Measurements from ENCODE around the gene KLHDC8B.
"Not testable (repeated sequence)": the region's sequence is repeated elsewhere in the genome, so short reads cannot be mapped to it uniquely, and the experiment has no call there.

KLHDC8B gene

DNA sequence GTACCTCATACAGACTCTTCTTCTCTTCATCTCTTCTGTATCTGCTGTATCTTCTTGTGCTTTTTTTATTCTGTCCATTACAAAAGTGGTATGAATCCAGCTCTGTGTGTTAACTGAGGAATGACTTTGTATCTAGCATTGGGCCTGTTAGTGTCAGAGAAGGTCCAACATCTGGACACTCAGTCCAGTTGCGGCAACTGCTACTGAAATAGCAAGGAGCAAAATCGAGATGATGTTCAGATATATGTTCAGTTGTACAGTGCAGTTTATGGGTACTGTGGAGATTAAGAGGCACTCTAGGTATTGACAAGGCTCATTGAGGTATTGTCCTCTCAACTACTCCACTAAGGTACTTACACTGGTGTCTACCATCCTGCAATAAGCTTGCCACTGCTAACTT lies 42.6 kb downstream of the KLHDC8B start:
- no peaks in the 10 kb centered on the region for H3K9me3 ChIP-seq (ENCODE audit: control insufficient read depth in 2 of 2, low read length in 2 of 2)
- H3K27ac ChIP-seq (ENCODE audit: low read depth in 2 of 2, low read length in 2 of 2): no peak overlapping the region
- no peaks in the 10 kb centered on the region for H3K27me3 ChIP-seq (ENCODE audit: control insufficient read depth in 2 of 2, insufficient read depth in 2 of 2, low read length in 2 of 2)
- H3K9ac ChIP-seq (ENCODE audit: low read depth in 1 of 2, low read length in 2 of 2): no peak overlapping the region
- no peaks in the 10 kb centered on the region for H3K36me3 ChIP-seq (ENCODE audit: control insufficient read depth in 2 of 2, insufficient read depth in 2 of 2, low read length in 2 of 2)
- no peaks in the 10 kb centered on the region for H3K4me1 ChIP-seq (ENCODE audit: control insufficient read depth in 2 of 2, insufficient read depth in 2 of 2, low read length in 2 of 2)
- no peak overlapping the region for H3K4me3 ChIP-seq (ENCODE audit: low read length in 2 of 2)

DNA sequence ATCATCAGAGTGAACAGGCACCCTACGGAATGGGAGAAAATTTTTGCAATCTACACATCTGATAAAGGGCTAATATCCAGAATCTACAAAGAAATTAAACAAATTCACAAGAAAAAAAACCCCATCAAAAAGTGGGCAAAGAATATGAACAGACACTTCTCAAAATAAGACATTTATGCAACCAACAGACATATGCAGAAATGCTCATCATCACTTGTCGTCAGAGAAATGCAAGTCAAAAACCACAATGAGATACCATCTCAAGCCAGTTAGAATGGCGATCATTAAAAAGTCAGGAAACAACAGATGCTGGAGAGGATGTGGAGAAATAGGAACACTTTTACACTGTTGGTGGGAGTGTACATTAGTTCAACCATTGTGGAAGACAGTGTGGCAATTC lies 45.3 kb downstream of the KLHDC8B start:
- not testable (repeated sequence) for H3K9me3 ChIP-seq (ENCODE audit: control insufficient read depth in 2 of 2, low read length in 2 of 2); H3K27me3 ChIP-seq (ENCODE audit: control insufficient read depth in 2 of 2, insufficient read depth in 2 of 2, low read length in 2 of 2); H3K27ac ChIP-seq (ENCODE audit: low read depth in 2 of 2, low read length in 2 of 2)

DNA sequence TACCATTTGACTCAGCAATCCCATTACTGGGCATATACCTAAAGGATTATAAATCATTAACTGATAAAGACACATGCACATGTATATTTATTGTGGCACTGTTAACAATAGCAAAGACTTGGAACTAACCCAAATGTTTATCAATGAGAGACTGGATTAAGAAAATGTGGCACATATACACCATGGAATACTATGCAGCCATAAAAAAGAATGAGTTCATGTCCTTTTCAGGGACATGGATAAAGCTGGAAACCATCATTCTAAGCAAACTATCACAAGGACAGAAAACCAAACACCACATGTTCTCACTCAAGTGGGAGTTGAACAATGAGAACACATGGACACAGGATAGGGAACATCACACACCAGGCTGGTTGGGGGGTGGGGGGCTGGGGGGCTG lies 45.7 kb downstream of the KLHDC8B start:
- H3K4me3 ChIP-seq (ENCODE audit: low read length in 2 of 2); H3K4me1 ChIP-seq (ENCODE audit: control insufficient read depth in 2 of 2, insufficient read depth in 2 of 2, low read length in 2 of 2); H3K36me3 ChIP-seq (ENCODE audit: control insufficient read depth in 2 of 2, insufficient read depth in 2 of 2, low read length in 2 of 2); H3K27me3 ChIP-seq (ENCODE audit: control insufficient read depth in 2 of 2, insufficient read depth in 2 of 2, low read length in 2 of 2); H3K27ac ChIP-seq (ENCODE audit: low read depth in 2 of 2, low read length in 2 of 2); H3K9me3 ChIP-seq (ENCODE audit: control insufficient read depth in 2 of 2, low read length in 2 of 2); H3K9ac ChIP-seq (ENCODE audit: low read depth in 1 of 2, low read length in 2 of 2): not testable (repeated sequence)

More for the DNA sequence above, 45.3 kb downstream of the KLHDC8B start:
- not testable (repeated sequence) for H3K4me1 ChIP-seq (ENCODE audit: control insufficient read depth in 2 of 2, insufficient read depth in 2 of 2, low read length in 2 of 2); H3K36me3 ChIP-seq (ENCODE audit: control insufficient read depth in 2 of 2, insufficient read depth in 2 of 2, low read length in 2 of 2); H3K9ac ChIP-seq (ENCODE audit: low read depth in 1 of 2, low read length in 2 of 2); H3K4me3 ChIP-seq (ENCODE audit: low read length in 2 of 2)

DNA sequence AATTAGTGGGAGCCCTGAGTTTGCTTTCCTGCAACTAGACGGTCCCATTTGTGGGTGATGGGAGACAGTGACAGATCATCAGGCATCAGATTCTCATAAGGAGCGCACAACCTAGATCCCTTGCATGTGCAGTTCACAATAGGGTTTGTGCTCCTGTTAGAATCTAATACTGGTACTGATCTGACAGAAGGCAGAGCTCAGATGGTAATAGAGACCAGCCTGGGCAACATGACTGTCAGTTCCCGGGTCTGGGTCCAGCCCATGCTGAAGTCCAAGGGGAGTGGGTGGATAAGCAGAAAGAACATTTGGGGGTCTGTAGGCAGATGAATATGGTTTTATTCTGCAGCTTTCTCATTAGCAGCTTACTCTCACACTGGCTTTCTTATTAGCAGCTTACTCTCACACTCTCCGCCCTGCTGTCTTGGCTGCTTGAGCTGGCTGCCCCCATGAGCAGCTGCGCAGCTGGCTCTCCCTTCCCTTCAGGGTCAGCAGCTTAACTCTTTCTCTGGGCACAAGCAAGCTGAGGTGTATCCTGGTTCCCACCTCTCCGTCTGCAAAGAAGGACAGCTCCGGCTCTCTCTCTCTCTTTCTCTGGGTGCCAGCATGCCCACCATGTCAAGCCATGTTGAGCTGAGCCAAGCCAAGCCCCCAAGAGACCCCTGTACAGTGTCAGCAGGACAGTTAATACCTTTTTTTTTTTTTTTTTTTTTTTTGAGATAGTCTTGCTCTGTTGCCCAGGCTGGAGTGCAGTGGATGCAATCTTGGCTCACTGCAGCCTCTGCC lies 46.5 kb downstream of the KLHDC8B start:
- no peaks in the 10 kb centered on the region for H3K4me1 ChIP-seq (ENCODE audit: control insufficient read depth in 2 of 2, insufficient read depth in 2 of 2, low read length in 2 of 2)
- H3K9me3 ChIP-seq (ENCODE audit: control insufficient read depth in 2 of 2, low read length in 2 of 2): no peaks in the 10 kb centered on the region
- peak overlapping the region; percentile 33 to 56 for H3K27ac ChIP-seq (ENCODE audit: low read depth in 2 of 2, low read length in 2 of 2)
- no peak overlapping the region for H3K4me3 ChIP-seq (ENCODE audit: low read length in 2 of 2)
- no peaks in the 10 kb centered on the region for H3K27me3 ChIP-seq (ENCODE audit: control insufficient read depth in 2 of 2, insufficient read depth in 2 of 2, low read length in 2 of 2)
- H3K36me3 ChIP-seq (ENCODE audit: control insufficient read depth in 2 of 2, insufficient read depth in 2 of 2, low read length in 2 of 2): no peaks in the 10 kb centered on the region
- no peak overlapping the region for H3K9ac ChIP-seq (ENCODE audit: low read depth in 1 of 2, low read length in 2 of 2)

DNA sequence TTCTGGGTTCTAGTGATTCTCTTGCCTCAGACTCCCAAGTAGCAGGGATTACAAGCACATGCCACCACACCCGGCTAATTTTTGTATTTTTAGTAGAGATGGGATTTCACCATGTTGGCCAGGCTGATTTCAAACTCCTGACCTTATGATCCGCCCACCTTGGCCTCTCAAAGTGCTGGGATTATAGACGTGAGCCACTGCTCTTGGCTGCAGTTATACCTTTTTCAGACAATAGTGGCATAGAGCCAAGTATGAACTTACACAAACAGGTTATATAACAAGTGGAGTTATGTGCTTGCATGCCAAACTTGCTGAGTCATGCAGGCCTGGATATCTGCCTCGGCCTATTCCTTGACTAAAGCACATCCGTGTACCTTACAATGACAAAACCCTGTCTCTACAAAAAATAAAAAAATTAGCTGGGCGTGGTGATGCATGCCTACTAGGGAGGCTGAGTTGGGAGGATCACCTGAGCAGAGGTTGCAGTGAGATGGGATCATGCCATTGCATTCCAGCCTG lies 47.1 kb downstream of the KLHDC8B start:
- H3K36me3 ChIP-seq (ENCODE audit: control insufficient read depth in 2 of 2, insufficient read depth in 2 of 2, low read length in 2 of 2); H3K27me3 ChIP-seq (ENCODE audit: control insufficient read depth in 2 of 2, insufficient read depth in 2 of 2, low read length in 2 of 2); H3K4me1 ChIP-seq (ENCODE audit: control insufficient read depth in 2 of 2, insufficient read depth in 2 of 2, low read length in 2 of 2); H3K4me3 ChIP-seq (ENCODE audit: low read length in 2 of 2); H3K9me3 ChIP-seq (ENCODE audit: control insufficient read depth in 2 of 2, low read length in 2 of 2); H3K9ac ChIP-seq (ENCODE audit: low read depth in 1 of 2, low read length in 2 of 2): not testable (repeated sequence)
- peak overlapping the region; percentile 33 to 56 for H3K27ac ChIP-seq (ENCODE audit: low read depth in 2 of 2, low read length in 2 of 2)

DNA sequence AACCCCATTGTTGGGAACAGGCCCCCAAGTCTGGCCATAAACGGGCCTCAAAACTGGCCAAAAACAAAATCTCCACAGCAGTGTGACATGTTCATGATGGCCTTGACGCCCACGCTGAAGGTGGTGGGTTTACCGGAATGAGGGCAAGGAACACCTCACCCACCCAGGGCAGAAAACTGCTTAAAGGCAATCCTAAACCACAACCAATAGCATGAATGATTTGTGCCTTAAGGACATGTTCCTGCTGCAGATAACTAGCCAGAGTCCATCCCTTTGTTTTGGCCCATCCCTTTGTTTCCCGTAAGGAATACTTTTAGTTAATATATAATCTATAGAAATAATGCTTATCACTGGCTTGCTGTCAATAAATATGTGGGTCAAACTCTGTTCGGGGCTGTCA lies 47.7 kb downstream of the KLHDC8B start:
- peak overlapping the region in 1 of 2 donors; percentile 56 for H3K27ac ChIP-seq (ENCODE audit: low read depth in 2 of 2, low read length in 2 of 2)
- no peaks in the 10 kb centered on the region for H3K4me1 ChIP-seq (ENCODE audit: control insufficient read depth in 2 of 2, insufficient read depth in 2 of 2, low read length in 2 of 2)
- no peaks in the 10 kb centered on the region for H3K27me3 ChIP-seq (ENCODE audit: control insufficient read depth in 2 of 2, insufficient read depth in 2 of 2, low read length in 2 of 2)
- no peaks in the 10 kb centered on the region for H3K9me3 ChIP-seq (ENCODE audit: control insufficient read depth in 2 of 2, low read length in 2 of 2)
- H3K4me3 ChIP-seq (ENCODE audit: low read length in 2 of 2): no peak overlapping the region
- H3K9ac ChIP-seq (ENCODE audit: low read depth in 1 of 2, low read length in 2 of 2): no peak overlapping the region
- no peaks in the 10 kb centered on the region for H3K36me3 ChIP-seq (ENCODE audit: control insufficient read depth in 2 of 2, insufficient read depth in 2 of 2, low read length in 2 of 2)

DNA sequence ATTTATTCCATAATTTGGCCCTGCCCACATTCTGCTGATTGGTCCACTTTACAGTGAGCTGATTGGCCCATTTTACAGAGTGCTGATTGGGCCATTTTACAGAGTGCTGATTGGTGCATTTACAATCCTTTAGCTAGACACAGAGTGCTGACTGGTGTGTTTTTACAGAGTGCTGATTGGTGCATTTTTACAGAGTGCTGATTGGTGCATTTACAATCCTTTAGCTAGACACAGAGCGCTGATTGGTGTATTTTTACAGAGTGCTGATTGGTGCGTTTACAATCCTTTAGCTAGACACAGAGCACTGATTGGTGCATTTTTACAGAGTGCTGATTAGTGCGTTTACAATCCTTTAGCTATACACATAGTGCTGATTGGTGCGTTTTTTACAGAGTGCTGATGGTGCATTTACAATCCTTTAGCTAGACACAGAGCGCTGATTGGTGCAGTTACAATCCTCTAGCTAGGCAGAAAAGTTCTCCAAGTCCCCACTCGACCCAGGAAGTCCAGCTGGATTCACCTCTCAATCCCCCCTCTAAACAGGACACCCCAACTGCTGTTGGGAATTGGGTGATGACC lies 49.7 kb downstream of the KLHDC8B start:
- H3K27ac ChIP-seq (ENCODE audit: low read depth in 2 of 2, low read length in 2 of 2); H3K9me3 ChIP-seq (ENCODE audit: control insufficient read depth in 2 of 2, low read length in 2 of 2); H3K4me3 ChIP-seq (ENCODE audit: low read length in 2 of 2); H3K4me1 ChIP-seq (ENCODE audit: control insufficient read depth in 2 of 2, insufficient read depth in 2 of 2, low read length in 2 of 2); H3K27me3 ChIP-seq (ENCODE audit: control insufficient read depth in 2 of 2, insufficient read depth in 2 of 2, low read length in 2 of 2); H3K9ac ChIP-seq (ENCODE audit: low read depth in 1 of 2, low read length in 2 of 2); H3K36me3 ChIP-seq (ENCODE audit: control insufficient read depth in 2 of 2, insufficient read depth in 2 of 2, low read length in 2 of 2): not testable (repeated sequence)

DNA sequence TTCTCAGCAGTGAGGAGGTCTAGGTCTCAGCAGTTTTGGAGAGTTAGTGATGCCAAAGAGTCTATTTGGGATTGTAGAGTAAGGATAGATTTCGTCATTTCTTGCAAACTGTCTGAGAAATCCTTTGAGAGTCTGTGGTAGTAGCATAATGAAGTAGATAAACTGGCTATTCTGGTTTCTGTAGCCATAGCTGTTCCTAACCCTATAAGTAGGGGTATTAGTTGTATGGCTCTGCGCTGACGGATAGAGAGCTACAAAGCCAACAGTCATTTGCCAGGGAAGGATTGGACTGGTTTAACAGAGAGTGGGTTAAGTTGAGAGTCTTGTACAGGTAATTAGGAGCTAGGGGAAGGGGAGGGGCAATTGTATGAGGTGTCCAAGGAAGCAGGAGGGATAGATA lies 50.6 kb downstream of the KLHDC8B start:
- Histone ChIP-seq H3K4me1 (ENCODE audit: control insufficient read depth in 2 of 2, insufficient read depth in 2 of 2, low read length in 2 of 2) (no peaks in the 10 kb centered on the region), H3K9ac (ENCODE audit: low read depth in 1 of 2, low read length in 2 of 2) (no peak overlapping the region), H3K4me3 (ENCODE audit: low read length in 2 of 2) (no peak overlapping the region), H3K27me3 (ENCODE audit: control insufficient read depth in 2 of 2, insufficient read depth in 2 of 2, low read length in 2 of 2) (no peaks in the 10 kb centered on the region), H3K27ac (ENCODE audit: low read depth in 2 of 2, low read length in 2 of 2) (no peak overlapping the region), H3K9me3 (ENCODE audit: control insufficient read depth in 2 of 2, low read length in 2 of 2) (no peaks in the 10 kb centered on the region), H3K36me3 (ENCODE audit: control insufficient read depth in 2 of 2, insufficient read depth in 2 of 2, low read length in 2 of 2) (no peaks in the 10 kb centered on the region)

Data from mucosa of rectum (tissue), 2 donors.